Measurements from ENCODE around the gene TBC1D8B.

TBC1D8B gene

DNA sequence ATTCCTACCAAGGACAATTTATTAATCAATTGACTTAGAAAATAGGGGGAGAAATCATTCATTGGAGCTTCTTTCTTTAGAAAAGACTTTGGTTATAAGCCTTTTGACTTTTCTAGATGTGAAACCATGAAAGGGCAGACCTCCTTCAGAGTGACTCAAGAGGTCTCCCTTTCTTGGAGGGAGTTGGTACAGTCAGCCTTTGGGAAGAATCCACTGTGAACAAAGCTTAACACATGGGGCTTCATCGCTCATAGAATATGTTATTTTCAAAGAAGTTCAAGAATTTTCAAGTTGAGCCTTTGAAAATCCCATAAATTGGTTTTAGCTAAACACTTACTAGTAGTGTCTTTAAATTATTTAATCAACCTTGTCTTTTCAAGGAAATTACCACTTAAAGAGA is 72.7 kb downstream of the TBC1D8B start:
- TF ChIP-seq, protein P1, sequence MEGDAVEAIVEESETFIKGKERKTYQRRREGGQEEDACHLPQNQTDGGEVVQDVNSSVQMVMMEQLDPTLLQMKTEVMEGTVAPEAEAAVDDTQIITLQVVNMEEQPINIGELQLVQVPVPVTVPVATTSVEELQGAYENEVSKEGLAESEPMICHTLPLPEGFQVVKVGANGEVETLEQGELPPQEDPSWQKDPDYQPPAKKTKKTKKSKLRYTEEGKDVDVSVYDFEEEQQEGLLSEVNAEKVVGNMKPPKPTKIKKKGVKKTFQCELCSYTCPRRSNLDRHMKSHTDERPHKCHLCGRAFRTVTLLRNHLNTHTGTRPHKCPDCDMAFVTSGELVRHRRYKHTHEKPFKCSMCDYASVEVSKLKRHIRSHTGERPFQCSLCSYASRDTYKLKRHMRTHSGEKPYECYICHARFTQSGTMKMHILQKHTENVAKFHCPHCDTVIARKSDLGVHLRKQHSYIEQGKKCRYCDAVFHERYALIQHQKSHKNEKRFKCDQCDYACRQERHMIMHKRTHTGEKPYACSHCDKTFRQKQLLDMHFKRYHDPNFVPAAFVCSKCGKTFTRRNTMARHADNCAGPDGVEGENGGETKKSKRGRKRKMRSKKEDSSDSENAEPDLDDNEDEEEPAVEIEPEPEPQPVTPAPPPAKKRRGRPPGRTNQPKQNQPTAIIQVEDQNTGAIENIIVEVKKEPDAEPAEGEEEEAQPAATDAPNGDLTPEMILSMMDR (IDR thresholded peaks at IDR 0.05; ENCODE audit: low read depth, low read length): no peak
- peak in 1 of 2 donors; percentile 13 for DNase-seq (ENCODE audit: low read depth in 2 of 2)
- H3K4me3 ChIP-seq (replicated peaks in 1 of 2; ENCODE audit: low read depth in 2 of 2, low read length in 2 of 2): no peak overlapping the region

DNA sequence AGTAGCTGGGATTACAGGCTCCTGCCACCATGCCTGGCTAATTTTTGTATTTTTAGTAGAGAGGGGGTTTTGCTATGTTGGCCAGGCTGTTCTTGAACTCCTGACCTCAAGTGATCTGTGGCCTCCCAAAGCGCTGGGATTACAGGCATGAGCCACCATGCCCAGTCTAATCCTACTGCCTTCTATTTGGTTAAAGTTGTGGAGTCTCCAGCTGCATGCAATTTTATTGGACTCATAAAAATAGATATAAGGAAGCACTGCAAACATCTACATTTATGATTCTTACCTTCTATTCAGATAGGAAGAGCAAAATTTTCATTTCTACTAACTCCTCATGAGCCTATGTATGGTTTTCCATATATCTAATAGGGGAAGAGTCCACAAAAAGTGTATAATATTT is 87.0 kb downstream of the TBC1D8B start:
- DNase-seq (ENCODE audit: low read depth in 2 of 2): no peak
- H3K4me3 ChIP-seq (replicated peaks in 1 of 2; ENCODE audit: low read depth in 2 of 2, low read length in 2 of 2): no peak overlapping the region
- TF ChIP-seq, protein P1 (IDR thresholded peaks at IDR 0.05; ENCODE audit: low read depth, low read length): no peak

DNA sequence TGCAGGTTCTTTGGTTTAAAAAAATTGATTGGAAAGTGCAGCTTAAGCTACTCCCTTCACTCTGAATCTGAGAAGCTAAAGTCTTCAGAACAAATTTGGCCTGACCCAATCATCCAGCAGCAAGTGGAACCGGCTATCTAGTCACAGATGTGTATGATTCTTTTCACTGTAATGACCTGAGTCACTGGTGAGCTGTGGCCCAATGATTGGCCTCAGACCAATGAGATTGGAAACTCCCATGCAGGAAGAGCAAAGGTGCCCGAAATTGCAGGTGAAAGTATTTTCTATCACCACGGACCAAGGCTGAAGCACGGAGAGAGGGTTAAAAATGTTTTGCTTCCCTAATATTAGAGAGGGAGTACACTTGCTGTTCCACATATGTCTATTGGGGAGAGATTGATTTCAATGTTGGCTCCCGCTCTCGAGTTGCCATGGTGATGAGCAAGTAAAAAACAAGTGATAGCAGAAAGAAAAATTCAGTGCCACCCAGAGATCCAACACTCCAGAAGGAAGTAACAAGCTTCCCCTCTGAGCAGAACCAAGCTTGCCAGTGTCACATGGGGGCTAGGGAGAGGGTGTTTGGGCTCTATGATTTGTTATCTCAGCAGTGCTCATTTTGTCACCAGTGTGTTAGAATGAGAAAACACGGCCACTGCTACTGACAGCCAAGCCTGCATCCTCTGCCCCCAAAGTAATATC is 89.4 kb downstream of the TBC1D8B start:
- no peak overlapping the region for H3K4me3 ChIP-seq (replicated peaks in 1 of 2; ENCODE audit: low read depth in 2 of 2, low read length in 2 of 2)
- DNase-seq (ENCODE audit: low read depth in 2 of 2): no peak
- TF ChIP-seq, protein P1 (IDR thresholded peaks at IDR 0.05; ENCODE audit: low read depth, low read length): no peak

DNA sequence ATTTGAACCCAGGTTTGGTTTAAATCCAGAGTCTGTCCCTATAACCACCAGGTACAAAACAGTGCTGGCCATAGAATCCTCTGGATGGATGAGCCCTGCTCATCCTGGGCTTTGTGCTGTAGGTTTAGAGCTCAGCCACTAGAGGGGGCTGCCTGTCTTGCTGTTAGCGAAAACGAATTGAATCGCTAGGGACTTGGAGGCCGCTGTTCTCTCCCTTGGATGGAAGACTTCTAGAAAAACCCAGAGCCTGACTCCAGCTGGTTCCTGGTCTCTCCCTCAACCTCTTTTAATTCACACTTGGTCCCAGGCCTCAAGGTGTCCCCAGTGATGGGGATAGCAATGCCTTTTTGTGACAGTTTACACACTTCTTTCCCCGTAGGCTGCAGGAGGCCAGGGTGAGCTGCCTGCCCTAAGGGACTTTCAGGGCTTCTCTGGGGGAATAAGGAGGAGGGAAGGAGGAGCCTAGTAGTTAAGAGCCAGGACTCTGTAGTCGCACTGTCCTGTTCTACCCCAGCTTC is 92.0 kb downstream of the TBC1D8B start:
- TF ChIP-seq, protein P1 (IDR thresholded peaks at IDR 0.05; ENCODE audit: low read depth, low read length): peak; percentile 80
- no peak overlapping the region for H3K4me3 ChIP-seq (replicated peaks in 1 of 2; ENCODE audit: low read depth in 2 of 2, low read length in 2 of 2)
- DNase-seq (ENCODE audit: low read depth in 2 of 2): peak; percentile 80 to 82

DNA sequence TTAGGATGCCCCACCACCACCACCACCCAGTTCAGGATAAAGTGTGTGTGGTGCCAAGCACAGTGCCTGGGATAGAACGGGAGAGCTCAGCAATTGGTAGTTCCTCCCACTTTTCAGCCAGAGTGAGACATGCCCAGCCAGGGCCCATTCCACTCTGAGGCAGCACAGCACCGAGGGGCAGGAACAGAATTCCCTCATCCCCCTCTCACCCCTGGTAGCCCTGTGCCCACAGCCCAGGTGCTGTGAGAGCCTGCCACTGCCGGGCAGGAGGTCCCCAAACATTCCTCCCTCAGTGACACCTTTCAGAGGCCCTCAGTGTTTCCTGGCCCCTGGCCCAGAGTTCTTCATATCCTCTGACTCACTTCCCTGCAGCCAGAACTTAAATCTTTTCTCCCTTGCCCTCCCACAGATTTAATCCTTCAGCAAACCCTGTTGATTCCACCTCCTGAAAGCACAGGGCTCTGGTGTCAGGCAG is 92.5 kb downstream of the TBC1D8B start:
- DNase-seq (ENCODE audit: low read depth in 2 of 2): peak; percentile 73 to 79
- TF ChIP-seq, protein P1 (IDR thresholded peaks at IDR 0.05; ENCODE audit: low read depth, low read length): no peak
- H3K4me3 ChIP-seq (replicated peaks in 1 of 2; ENCODE audit: low read depth in 2 of 2, low read length in 2 of 2): no peak overlapping the region

DNA sequence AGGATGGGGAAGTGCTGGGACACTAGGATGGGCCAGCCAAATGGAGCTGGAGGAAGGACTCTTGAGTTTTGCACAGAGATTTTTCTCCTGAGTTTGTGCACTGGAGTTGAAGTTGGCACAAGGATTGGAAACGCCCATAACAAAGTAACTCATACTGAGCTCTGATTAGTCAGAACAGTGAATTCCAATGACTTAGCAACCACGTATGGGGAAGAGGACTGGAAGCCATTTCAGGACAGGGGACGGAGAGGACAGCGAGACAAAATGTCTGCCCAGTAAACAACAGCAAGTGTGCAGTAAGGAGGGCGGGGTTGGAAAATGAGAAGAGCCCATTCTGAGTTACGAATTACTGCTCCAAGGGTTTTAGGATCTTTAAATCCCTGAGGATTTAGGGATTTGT is 94.8 kb downstream of the TBC1D8B start:
- TF ChIP-seq, protein P1 (IDR thresholded peaks at IDR 0.05; ENCODE audit: low read depth, low read length): no peak
- no peak overlapping the region for H3K4me3 ChIP-seq (replicated peaks in 1 of 2; ENCODE audit: low read depth in 2 of 2, low read length in 2 of 2)
- peak; percentile 40 to 81 for DNase-seq (ENCODE audit: low read depth in 2 of 2)
